Uterus (tissue), 4 donors: ENCODE results near the gene PEDS1. TPM values are rescaled to one million over a fixed set of nuclear protein-coding genes. Genes with fewer than 3 reads are reported as not detected.
"Not testable (repeated sequence)": the region's sequence is repeated elsewhere in the genome, so short reads cannot be mapped to it uniquely, and the experiment has no call there.

Experiments
- DNase-seq, 2 donors: peaks; one replicate each; pipeline ENCODE4 v3.0.0-alpha.2; 2019 to 2020
- H3K27ac ChIP-seq, 2 donors: fragments of 200-600 bp; sonication (generic); 1 replicate in 1 of 2; 2 replicates in 1 of 2; pipeline ENCODE4 v1.5.1; 2016 to 2018
- H3K27me3 ChIP-seq, 2 donors: fragments of 200-600 bp; sonication (generic); one replicate each; pipeline ENCODE4 v1.5.1; 2018 to 2019; ENCODE audit warnings: control low read depth in 1 of 2
- H3K36me3 ChIP-seq, 2 donors: fragments of 200-600 bp; sonication (generic); one replicate each; pipeline ENCODE4 v1.5.1; 2019; ENCODE audit warnings: control low read depth in 1 of 2
- H3K4me1 ChIP-seq, 2 donors: fragments of 200-600 bp; sonication (generic); one replicate each; pipeline ENCODE4 v1.5.1; 2018 to 2019; ENCODE audit warnings: control low read depth in 1 of 2
- H3K4me3 ChIP-seq, 2 donors: fragments of 200-600 bp; sonication (generic); 1 replicate in 1 of 2; 2 replicates in 1 of 2; pipeline ENCODE4 v1.5.1; 2018 to 2019; ENCODE audit warnings: mild to moderate bottlenecking in 1 of 2
- H3K9me3 ChIP-seq, 2 donors: fragments of 200-600 bp; sonication (generic); one replicate each; pipeline ENCODE4 v1.5.1; 2019; ENCODE audit warnings: control low read depth in 1 of 2
- CTCF ChIP-seq, 4 experiments: fragments of 200-600 bp in 2 of 4; fragments of 450-650 bp in 2 of 4; sonication (generic) in 2 of 4; IDR thresholded peaks; one replicate each; pipeline ENCODE4 v1.5.1; 2016 to 2019; ENCODE audit warnings: antibody characterized with exemption in 4 of 4, mild to moderate bottlenecking in 2 of 4, moderate library complexity in 1 of 4
- POLR2A ChIP-seq, 2 donors: fragments of 450-650 bp; IDR thresholded peaks; one replicate each; pipeline ENCODE4 v1.6.1; 2016; ENCODE audit warnings: antibody characterized with exemption in 2 of 2, mild to moderate bottlenecking in 1 of 2, moderate library complexity in 1 of 2
- intact Hi-C: fragments of 100-400 bp; cut with DNase I; formaldehyde crosslinking; loops from one replicate; pipeline ENCODE4 v1.15.1; 2023; ENCODE audit warnings: low total_unique reads
- total RNA-seq, 4 donors: library from RNA; depleted of rRNA in 3 of 4; stranded (reverse); fragments of >200 nt in 3 of 4; gene quantifications; one replicate each; pipeline versions ENCODE4 v1.1.0 to v1.2.4, GENCODE V29; 2014 to 2023
- donor health status: DM: yes; HTN: yes; CAD: no.

PEDS1 gene
- total RNA-seq, 4 donors from 2014 or later = 1.5 to 19.8 (median 6.1) TPM

GRCh38 chr20:50107796-50108331, 45.7 kb downstream of the PEDS1 start:
- Histone ChIP-seq H3K9me3 (no peaks in the 10 kb centered on the region), H3K4me1 (peaks cover 5 to 8% of the 10 kb centered on the region in 2 donors), H3K36me3 (no peaks in the 10 kb centered on the region), H3K27ac (no peak overlapping the region), H3K27me3 (no peaks in the 10 kb centered on the region), H3K4me3 (no peak overlapping the region)
- TF ChIP-seq CTCF (IDR thresholded peaks at IDR 0.05) = no peak
- no peak for TF ChIP-seq POLR2A (IDR thresholded peaks at IDR 0.05)
- intact Hi-C loops = no loop called here
- DNase-seq = no peak

DNA sequence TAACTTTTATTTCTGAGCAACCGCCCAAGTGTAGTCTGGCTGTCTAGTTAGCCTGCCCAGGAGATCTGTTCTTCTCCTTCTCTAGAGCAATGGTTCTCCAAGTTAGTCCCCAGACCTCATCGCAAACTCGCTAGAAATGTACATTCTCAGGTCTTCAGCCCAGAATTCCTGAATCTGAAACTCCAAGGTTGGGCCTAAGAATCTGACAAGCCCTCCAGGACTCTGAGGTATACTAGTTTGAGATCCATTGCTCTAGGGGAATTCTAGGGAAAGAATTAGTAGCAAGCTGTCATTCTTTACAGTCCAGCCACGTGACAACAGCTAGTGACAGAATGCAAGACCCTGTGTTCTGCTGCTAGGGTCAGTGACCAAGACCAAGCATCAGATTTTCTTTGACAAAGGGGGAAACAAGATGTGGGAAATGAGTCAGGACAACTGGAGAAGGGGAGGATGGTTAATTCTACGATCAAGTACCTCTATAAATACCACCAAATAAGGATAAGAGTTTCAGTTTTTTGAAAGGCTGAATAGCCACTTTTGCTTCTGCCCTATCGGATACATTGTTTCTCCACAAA, 46.4 kb downstream of the PEDS1 start:
- Histone ChIP-seq H3K27ac (no peak overlapping the region), H3K36me3 (no peaks in the 10 kb centered on the region), H3K9me3 (no peaks in the 10 kb centered on the region), H3K4me1 (peaks cover 5 to 8% of the 10 kb centered on the region in 2 donors), H3K27me3 (no peaks in the 10 kb centered on the region), H3K4me3 (no peak overlapping the region)
- intact Hi-C loops = no loop called here
- no peak for TF ChIP-seq CTCF (IDR thresholded peaks at IDR 0.05)
- TF ChIP-seq POLR2A (IDR thresholded peaks at IDR 0.05) = no peak
- no peak for DNase-seq

DNA sequence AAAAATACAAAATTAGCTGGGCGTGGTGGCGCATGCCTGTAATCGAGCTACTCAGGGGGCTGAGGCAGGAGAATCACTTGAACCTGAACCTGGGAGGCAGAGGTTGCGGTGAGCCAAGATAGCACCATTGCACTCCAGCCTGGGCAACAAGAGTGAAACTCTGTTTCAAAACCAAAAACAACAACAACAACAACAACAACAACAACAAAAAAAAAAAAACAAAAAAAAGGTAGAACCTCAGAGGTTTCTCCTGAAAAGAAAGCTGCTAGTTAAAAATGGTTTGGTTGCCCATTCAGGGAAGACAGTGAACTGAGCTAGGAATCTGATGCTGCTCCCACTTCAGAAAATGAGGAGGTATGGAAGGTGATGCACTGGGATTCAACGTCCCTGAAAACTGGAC, 46.9 kb downstream of the PEDS1 start:
- H3K36me3 ChIP-seq, H3K27ac ChIP-seq, H3K9me3 ChIP-seq, H3K27me3 ChIP-seq, intact Hi-C loops, DNase-seq, H3K4me3 ChIP-seq, H3K4me1 ChIP-seq: not testable (repeated sequence)

Other genes with a start within 250 kb of the PEDS1 start
- 1 to 10 TPM; 2.4 to 9.2 (median 3.5) TPM for gene SPATA2, start 238.2 kb downstream of the PEDS1 start, total RNA-seq
- gene RNF114, start 217.3 kb downstream of the PEDS1 start, total RNA-seq = 100 to 1,000 TPM in 2 of 4 donors, 10 to 100 TPM in 2; 37.6 to 118 (median 88.0) TPM
- 10 to 100 TPM in 1 of 4 donors, 1 to 10 TPM in 3; 1.0 to 15.4 (median 4.5) TPM for gene SNAI1, start 170.7 kb downstream of the PEDS1 start, total RNA-seq
- gene UBE2V1, start 40.6 kb downstream of the PEDS1 start, total RNA-seq = 100 to 1,000 TPM in 1 of 4 donors, 10 to 100 TPM in 3; 45.6 to 124 (median 62.9) TPM
- 100 to 1,000 TPM in 1 of 4 donors, 10 to 100 TPM in 3; 15.6 to 100 (median 59.9) TPM for gene CEBPB, start 37.1 kb upstream of the PEDS1 start, total RNA-seq